ENCODE measurements around the gene SRSF6. TPM values are rescaled to one million over a fixed set of nuclear protein-coding genes. Genes with fewer than 3 reads are reported as not detected.

The SRSF6 gene
- total and polyA plus RNA-seq, 2 experiments from 2014 or later = 60.1 to 61.5 TPM

DNA sequence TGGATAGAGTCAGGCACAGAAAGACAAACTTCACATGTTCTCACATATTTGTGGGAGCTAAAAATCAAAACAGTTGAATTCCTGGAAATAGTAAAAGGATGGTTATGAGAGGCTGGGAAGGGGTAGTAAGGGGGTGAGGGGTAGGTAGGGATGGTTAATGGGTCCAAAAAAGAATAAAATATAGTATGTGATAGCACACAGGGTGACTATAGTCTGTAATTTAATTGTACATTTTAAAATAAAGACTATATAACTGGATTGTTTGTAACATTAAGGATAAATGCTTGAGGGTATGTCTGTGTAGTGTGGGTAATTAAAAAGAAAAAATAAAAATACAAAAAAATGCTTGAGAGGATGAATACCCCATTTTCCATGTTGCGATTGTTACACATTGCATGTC is 9.9 kb downstream of the SRSF6 start:
- Mint-ChIP-seq H3K4me3 (no peak overlapping the region), H3K9me3 (no peaks in the 10 kb centered on the region; the same call in 2 of the 3 replicates), H3K27me3 (ENCODE audit: insufficient read depth, low read depth, poor library complexity) (no peaks in the 10 kb centered on the region), H3K27ac (no peak overlapping the region), H3K4me1 (no peaks in the 10 kb centered on the region), H3K36me3 (ENCODE audit: low read depth) (peaks cover 49% of the 10 kb centered on the region)
- no peak overlapping the region for H3K4me3 ChIP-seq
- ATAC-seq = no peak
- DNase-seq (ENCODE audit: low spot score) = no peak
- peaks cover 31% of the 10 kb centered on the region; the same call in 1 of the 2 replicates for H3K36me3 ChIP-seq (ENCODE audit: insufficient read depth)
- H3K9me2 ChIP-seq (ENCODE audit: insufficient read depth) = no peaks in the 10 kb centered on the region
- no peaks in the 10 kb centered on the region for H3K79me2 ChIP-seq (replicated peaks; ENCODE audit: insufficient read depth)
- no peak overlapping the region for H3K27ac ChIP-seq (ENCODE audit: low read depth)
- H3K4me2 ChIP-seq = no peak overlapping the region
- no peak overlapping the region for H2AFZ ChIP-seq
- H3K4me1 ChIP-seq (ENCODE audit: insufficient read depth) = no peaks in the 10 kb centered on the region
- H4K20me1 ChIP-seq (replicated peaks; ENCODE audit: insufficient read depth) = peaks cover 23% of the 10 kb centered on the region
- TF ChIP-seq, protein P1, sequence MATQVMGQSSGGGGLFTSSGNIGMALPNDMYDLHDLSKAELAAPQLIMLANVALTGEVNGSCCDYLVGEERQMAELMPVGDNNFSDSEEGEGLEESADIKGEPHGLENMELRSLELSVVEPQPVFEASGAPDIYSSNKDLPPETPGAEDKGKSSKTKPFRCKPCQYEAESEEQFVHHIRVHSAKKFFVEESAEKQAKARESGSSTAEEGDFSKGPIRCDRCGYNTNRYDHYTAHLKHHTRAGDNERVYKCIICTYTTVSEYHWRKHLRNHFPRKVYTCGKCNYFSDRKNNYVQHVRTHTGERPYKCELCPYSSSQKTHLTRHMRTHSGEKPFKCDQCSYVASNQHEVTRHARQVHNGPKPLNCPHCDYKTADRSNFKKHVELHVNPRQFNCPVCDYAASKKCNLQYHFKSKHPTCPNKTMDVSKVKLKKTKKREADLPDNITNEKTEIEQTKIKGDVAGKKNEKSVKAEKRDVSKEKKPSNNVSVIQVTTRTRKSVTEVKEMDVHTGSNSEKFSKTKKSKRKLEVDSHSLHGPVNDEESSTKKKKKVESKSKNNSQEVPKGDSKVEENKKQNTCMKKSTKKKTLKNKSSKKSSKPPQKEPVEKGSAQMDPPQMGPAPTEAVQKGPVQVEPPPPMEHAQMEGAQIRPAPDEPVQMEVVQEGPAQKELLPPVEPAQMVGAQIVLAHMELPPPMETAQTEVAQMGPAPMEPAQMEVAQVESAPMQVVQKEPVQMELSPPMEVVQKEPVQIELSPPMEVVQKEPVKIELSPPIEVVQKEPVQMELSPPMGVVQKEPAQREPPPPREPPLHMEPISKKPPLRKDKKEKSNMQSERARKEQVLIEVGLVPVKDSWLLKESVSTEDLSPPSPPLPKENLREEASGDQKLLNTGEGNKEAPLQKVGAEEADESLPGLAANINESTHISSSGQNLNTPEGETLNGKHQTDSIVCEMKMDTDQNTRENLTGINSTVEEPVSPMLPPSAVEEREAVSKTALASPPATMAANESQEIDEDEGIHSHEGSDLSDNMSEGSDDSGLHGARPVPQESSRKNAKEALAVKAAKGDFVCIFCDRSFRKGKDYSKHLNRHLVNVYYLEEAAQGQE (IDR thresholded peaks at IDR 0.05; ENCODE audit: unreplicated experiment) = no peak
- TF ChIP-seq JUNB (IDR thresholded peaks at IDR 0.05; ENCODE audit: unreplicated experiment) (no peak), NANOG (IDR thresholded peaks at IDR 0.05; ENCODE audit: borderline replicate concordance) (no peak), STAT1 (IDR thresholded peaks at IDR 0.05; ENCODE audit: unreplicated experiment) (no peak), ZNF331 (CRISPR knock-in tag; IDR thresholded peaks at IDR 0.05; ENCODE audit: low read depth) (no peak), CREB1 (CRISPR knock-in tag; IDR thresholded peaks at IDR 0.05; ENCODE audit: low read depth) (no peak), ETS1 (IDR thresholded peaks at IDR 0.05) (no peak), ZNF114 (CRISPR knock-in tag; IDR thresholded peaks at IDR 0.05) (no peak), EZH2phosphoT487 (IDR thresholded peaks at IDR 0.05; ENCODE audit: unreplicated experiment) (no peak), EZH2 (IDR thresholded peaks at IDR 0.05; ENCODE audit: low read depth, unreplicated experiment) (no peak), POLR2AphosphoS5 (IDR thresholded peaks at IDR 0.05; ENCODE audit: low read depth) (no peak)
- TF ChIP-seq, protein P2, sequence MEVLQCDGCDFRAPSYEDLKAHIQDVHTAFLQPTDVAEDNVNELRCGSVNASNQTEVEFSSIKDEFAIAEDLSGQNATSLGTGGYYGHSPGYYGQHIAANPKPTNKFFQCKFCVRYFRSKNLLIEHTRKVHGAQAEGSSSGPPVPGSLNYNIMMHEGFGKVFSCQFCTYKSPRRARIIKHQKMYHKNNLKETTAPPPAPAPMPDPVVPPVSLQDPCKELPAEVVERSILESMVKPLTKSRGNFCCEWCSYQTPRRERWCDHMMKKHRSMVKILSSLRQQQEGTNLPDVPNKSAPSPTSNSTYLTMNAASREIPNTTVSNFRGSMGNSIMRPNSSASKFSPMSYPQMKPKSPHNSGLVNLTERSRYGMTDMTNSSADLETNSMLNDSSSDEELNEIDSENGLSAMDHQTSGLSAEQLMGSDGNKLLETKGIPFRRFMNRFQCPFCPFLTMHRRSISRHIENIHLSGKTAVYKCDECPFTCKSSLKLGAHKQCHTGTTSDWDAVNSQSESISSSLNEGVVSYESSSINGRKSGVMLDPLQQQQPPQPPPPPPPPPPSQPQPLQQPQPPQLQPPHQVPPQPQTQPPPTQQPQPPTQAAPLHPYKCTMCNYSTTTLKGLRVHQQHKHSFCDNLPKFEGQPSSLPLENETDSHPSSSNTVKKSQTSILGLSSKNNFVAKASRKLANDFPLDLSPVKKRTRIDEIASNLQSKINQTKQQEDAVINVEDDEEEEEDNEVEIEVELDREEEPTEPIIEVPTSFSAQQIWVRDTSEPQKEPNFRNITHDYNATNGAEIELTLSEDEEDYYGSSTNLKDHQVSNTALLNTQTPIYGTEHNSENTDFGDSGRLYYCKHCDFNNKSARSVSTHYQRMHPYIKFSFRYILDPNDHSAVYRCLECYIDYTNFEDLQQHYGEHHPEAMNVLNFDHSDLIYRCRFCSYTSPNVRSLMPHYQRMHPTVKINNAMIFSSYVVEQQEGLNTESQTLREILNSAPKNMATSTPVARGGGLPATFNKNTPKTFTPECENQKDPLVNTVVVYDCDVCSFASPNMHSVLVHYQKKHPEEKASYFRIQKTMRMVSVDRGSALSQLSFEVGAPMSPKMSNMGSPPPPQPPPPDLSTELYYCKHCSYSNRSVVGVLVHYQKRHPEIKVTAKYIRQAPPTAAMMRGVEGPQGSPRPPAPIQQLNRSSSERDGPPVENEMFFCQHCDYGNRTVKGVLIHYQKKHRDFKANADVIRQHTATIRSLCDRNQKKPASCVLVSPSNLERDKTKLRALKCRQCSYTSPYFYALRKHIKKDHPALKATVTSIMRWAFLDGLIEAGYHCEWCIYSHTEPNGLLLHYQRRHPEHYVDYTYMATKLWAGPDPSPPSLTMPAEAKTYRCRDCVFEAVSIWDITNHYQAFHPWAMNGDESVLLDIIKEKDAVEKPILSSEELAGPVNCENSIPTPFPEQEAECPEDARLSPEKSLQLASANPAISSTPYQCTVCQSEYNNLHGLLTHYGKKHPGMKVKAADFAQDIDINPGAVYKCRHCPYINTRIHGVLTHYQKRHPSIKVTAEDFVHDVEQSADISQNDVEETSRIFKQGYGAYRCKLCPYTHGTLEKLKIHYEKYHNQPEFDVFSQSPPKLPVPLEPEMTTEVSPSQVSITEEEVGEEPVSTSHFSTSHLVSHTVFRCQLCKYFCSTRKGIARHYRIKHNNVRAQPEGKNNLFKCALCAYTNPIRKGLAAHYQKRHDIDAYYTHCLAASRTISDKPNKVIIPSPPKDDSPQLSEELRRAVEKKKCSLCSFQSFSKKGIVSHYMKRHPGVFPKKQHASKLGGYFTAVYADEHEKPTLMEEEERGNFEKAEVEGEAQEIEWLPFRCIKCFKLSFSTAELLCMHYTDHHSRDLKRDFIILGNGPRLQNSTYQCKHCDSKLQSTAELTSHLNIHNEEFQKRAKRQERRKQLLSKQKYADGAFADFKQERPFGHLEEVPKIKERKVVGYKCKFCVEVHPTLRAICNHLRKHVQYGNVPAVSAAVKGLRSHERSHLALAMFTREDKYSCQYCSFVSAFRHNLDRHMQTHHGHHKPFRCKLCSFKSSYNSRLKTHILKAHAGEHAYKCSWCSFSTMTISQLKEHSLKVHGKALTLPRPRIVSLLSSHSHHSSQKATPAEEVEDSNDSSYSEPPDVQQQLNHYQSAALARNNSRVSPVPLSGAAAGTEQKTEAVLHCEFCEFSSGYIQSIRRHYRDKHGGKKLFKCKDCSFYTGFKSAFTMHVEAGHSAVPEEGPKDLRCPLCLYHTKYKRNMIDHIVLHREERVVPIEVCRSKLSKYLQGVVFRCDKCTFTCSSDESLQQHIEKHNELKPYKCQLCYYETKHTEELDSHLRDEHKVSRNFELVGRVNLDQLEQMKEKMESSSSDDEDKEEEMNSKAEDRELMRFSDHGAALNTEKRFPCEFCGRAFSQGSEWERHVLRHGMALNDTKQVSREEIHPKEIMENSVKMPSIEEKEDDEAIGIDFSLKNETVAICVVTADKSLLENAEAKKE (CRISPR knock-in tag; IDR thresholded peaks at IDR 0.05) = no peak
- TF ChIP-seq, protein P3, sequence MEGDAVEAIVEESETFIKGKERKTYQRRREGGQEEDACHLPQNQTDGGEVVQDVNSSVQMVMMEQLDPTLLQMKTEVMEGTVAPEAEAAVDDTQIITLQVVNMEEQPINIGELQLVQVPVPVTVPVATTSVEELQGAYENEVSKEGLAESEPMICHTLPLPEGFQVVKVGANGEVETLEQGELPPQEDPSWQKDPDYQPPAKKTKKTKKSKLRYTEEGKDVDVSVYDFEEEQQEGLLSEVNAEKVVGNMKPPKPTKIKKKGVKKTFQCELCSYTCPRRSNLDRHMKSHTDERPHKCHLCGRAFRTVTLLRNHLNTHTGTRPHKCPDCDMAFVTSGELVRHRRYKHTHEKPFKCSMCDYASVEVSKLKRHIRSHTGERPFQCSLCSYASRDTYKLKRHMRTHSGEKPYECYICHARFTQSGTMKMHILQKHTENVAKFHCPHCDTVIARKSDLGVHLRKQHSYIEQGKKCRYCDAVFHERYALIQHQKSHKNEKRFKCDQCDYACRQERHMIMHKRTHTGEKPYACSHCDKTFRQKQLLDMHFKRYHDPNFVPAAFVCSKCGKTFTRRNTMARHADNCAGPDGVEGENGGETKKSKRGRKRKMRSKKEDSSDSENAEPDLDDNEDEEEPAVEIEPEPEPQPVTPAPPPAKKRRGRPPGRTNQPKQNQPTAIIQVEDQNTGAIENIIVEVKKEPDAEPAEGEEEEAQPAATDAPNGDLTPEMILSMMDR (conservative IDR thresholded peaks at IDR 0.05; ENCODE audit: low read depth in 2 of 2) = no peak
- H3F3A ChIP-seq (replicated peaks; ENCODE audit: low read depth) = peaks cover 3% of the 10 kb centered on the region; the same call in 1 of the 2 replicates
- H3K27me3 ChIP-seq (ENCODE audit: insufficient read depth) = no peaks in the 10 kb centered on the region

Data from GM23338 (cell line).